Measurements from ENCODE around the gene OSGEPL1. TPM values are rescaled to one million over a fixed set of nuclear protein-coding genes. Genes with fewer than 3 reads are reported as not detected.

Gene OSGEPL1
- total and polyA plus RNA-seq, 2 of the 4 experiments (the other 2 are of a cell fraction): 5.0 to 6.8 TPM

- no peaks in the 10 kb centered on the region; a peak in 1 of 4 replicates for H3K79me1 ChIP-seq (ENCODE audit: low read depth in 1 of 2, low read length in 2 of 2)
- no peaks in the 10 kb centered on the region for H3K27me3 ChIP-seq (ENCODE audit: control insufficient read depth, insufficient read depth, low read length)
- H2BK120ac ChIP-seq (ENCODE audit: low read depth, low read length): no peak overlapping the region
- H2BK15ac ChIP-seq (ENCODE audit: low read depth, low read length): no peak overlapping the region
- TF ChIP-seq RCOR1 (IDR thresholded peaks at IDR 0.05; ENCODE audit: insufficient replicate concordance, low read length): no peak
- TF ChIP-seq MAFK (IDR thresholded peaks at IDR 0.05; ENCODE audit: low read depth, low read length): peak; percentile 68
- H4K5ac ChIP-seq (ENCODE audit: low read depth, low read length): no peak overlapping the region
- no peak overlapping the region for H4K8ac ChIP-seq (ENCODE audit: low read depth in 2 of 2, low read length in 2 of 2)
- no peak overlapping the region for H4K91ac ChIP-seq (ENCODE audit: insufficient read depth, low read depth, low read length)
- BruUV-seq (replicated peaks): no TSS peak
- ChIA-PET CTCF (no interaction called here), POLR2A (ENCODE audit: unreplicated experiment) (no interaction called here)
- H3K36me3 ChIP-seq (ENCODE audit: control insufficient read depth, insufficient read depth, low read length): peaks cover 2% of the 10 kb centered on the region; the same call in 1 of the 2 replicates
- H3K4ac ChIP-seq (ENCODE audit: low read depth, low read length): no peak overlapping the region
- no peak overlapping the region for H3K14ac ChIP-seq (replicated peaks; ENCODE audit: low read depth, low read length)
- no peak overlapping the region for H3K56ac ChIP-seq (ENCODE audit: extremely low read depth, insufficient read depth, low read length)
- DNase-seq (no peak), ATAC-seq (ENCODE audit: low read depth) (no peak)
- in situ Hi-C loops (cut with MboI; ENCODE audit: low sequenced_read_pairs): no loop called here
- WGBS, 2 experiments (ENCODE audit: extremely low coverage in 2 of 2, insufficient read length in 1 of 2): 100% methylated on average over 1 of the region's 2 CpGs; no CpG with 5 or more reads in 1 of the 2 experiments
- no peak overlapping the region for H2BK5ac ChIP-seq (ENCODE audit: low read depth, low read length, poor library complexity, severe bottlenecking)
- no peak overlapping the region for H3K4me3 ChIP-seq (ENCODE audit: insufficient read depth, low read depth, low read length)
- intact Hi-C loops (cut with micrococcal nuclease): no loop called here
- no peaks in the 10 kb centered on the region for H3K9me3 ChIP-seq (ENCODE audit: control insufficient read depth, insufficient read depth, low read length)
- H3K9me1 ChIP-seq (ENCODE audit: insufficient read depth, low read length): no peaks in the 10 kb centered on the region
- dilution Hi-C loops (cut with HindIII; ENCODE audit: low sequenced_read_pairs, unreplicated experiment): no loop called here
- no peak overlapping the region for H3K18ac ChIP-seq (ENCODE audit: low read depth, low read length)
- H2AFZ ChIP-seq (replicated peaks; ENCODE audit: low read length, poor library complexity): no peak overlapping the region
- H2AK9ac ChIP-seq (replicated peaks; ENCODE audit: low read depth, low read length, poor library complexity): no peak overlapping the region
- no peaks in the 10 kb centered on the region for H3K4me1 ChIP-seq (ENCODE audit: control insufficient read depth, insufficient read depth, low read length)
- no peak overlapping the region for H3K9ac ChIP-seq (ENCODE audit: low read depth, low read length)
- no peak overlapping the region for H3K4me2 ChIP-seq (ENCODE audit: low read depth, low read length)
- H2AK5ac ChIP-seq (ENCODE audit: low read depth, low read length): no peak overlapping the region
- no peak overlapping the region for H3K27ac ChIP-seq (ENCODE audit: insufficient read depth, low read length)
- no peak overlapping the region for H2BK20ac ChIP-seq (ENCODE audit: low read depth, low read length)
- H4K20me1 ChIP-seq (ENCODE audit: insufficient read depth, low read length): no peaks in the 10 kb centered on the region
- H3K23ac ChIP-seq (ENCODE audit: low read depth, low read length): no peak overlapping the region
Observed at GRCh38 chr2:189756311-189756952, 6.2 kb downstream of the OSGEPL1 start.

Measured in IMR-90 (cell line).